GM21529 (cell line): ENCODE measurements around the gene FEV.

Source experiments
- ATAC-seq: cut with Tn5 transposase; IDR thresholded peaks from one replicate; pipeline ENCODE4 v1.9.1; 2021; ENCODE audit not compliant: unreplicated experiment

The FEV gene

GRCh38 chr2:218979846-218980734 lies 4.9 kb downstream of the FEV start:
- peak; percentile 90 for ATAC-seq

- ATAC-seq, result no peak
Measured at GRCh38 chr2:218975060-218975777, 9.8 kb downstream of the FEV start.

GRCh38 chr2:218970894-218971293 lies 14.1 kb downstream of the FEV start:
- ATAC-seq, result no peak

- no peak for ATAC-seq
Measured at GRCh38 chr2:218964041-218964771, 20.8 kb downstream of the FEV start.

- ATAC-seq, result no peak
Measured at GRCh38 chr2:218963601-218964000, 21.4 kb downstream of the FEV start.

- no peak for ATAC-seq
Measured at GRCh38 chr2:218962859-218963492, 22.0 kb downstream of the FEV start.

- no peak for ATAC-seq
Measured at GRCh38 chr2:218961651-218962570, 23.1 kb downstream of the FEV start.

- no peak for ATAC-seq
Measured at GRCh38 chr2:218961229-218961628, 23.8 kb downstream of the FEV start.

- ATAC-seq, result no peak
Measured at GRCh38 chr2:218960309-218961165, 24.4 kb downstream of the FEV start.

GRCh38 chr2:218959761-218960308 lies 25.1 kb downstream of the FEV start:
- ATAC-seq, result no peak

GRCh38 chr2:218959141-218959731 lies 25.7 kb downstream of the FEV start, which contains the start of gene CDK5R2:
Gene CDK5R2 (plus strand): TSS chr2:218959666. CDS start chr2:218959821, 155 bp downstream.
- ATAC-seq, result peak; percentile 99

GRCh38 chr2:218958276-218958675 lies 26.7 kb downstream of the FEV start:
- no peak for ATAC-seq

GRCh38 chr2:218957671-218958070 lies 27.3 kb downstream of the FEV start:
- no peak for ATAC-seq

GRCh38 chr2:218956039-218956438 lies 28.9 kb downstream of the FEV start:
- no peak for ATAC-seq

GRCh38 chr2:218954541-218955300 lies 30.3 kb downstream of the FEV start:
- ATAC-seq, result no peak

- ATAC-seq, result no peak
Measured at GRCh38 chr2:218953366-218953954, 31.5 kb downstream of the FEV start.

GRCh38 chr2:218952160-218952559 lies 32.8 kb downstream of the FEV start:
- no peak for ATAC-seq
